ENCODE measurements around the gene INO80D.
"Not testable (repeated sequence)": the region's sequence is repeated elsewhere in the genome, so short reads cannot be mapped to it uniquely, and the experiment has no call there.

Gene INO80D, protein sequence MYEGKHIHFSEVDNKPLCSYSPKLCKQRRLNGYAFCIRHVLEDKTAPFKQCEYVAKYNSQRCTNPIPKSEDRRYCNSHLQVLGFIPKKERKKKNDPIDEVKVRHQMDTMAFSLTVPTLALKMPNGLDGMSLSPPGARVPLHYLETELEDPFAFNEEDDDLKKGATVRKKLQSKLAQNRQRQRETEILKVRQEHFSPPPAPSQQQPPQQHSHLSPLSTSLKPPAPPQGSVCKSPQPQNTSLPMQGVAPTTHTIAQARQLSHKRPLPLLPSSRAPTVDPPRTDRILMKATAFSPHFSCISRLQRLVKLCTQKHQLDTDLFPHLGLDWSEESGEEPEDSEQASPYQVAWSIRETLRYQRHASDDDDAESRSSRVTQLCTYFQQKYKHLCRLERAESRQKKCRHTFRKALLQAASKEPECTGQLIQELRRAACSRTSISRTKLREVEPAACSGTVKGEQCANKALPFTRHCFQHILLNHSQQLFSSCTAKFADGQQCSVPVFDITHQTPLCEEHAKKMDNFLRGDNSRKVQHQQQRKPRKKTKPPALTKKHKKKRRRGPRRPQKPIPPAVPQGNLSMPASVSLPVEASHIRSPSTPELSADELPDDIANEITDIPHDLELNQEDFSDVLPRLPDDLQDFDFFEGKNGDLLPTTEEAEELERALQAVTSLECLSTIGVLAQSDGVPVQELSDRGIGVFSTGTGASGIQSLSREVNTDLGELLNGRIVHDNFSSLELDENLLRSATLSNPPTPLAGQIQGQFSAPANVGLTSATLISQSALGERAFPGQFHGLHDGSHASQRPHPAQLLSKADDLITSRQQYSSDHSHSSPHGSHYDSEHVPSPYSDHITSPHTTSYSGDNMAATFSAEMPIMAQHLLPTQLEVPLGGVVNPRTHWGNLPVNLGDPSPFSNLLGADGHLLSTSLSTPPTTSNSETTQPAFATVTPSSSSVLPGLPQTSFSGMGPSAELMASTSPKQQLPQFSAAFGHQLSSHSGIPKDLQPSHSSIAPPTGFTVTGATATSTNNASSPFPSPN

GRCh38 chr2:206085742-206086445, at the start of gene INO80D:
TSS of gene INO80D (minus strand) at chr2:206086174. CDS start at chr2:206063016, 23,158 bp downstream.
- peak; percentile 87 for DNase-seq (ENCODE audit: low spot score)

DNA sequence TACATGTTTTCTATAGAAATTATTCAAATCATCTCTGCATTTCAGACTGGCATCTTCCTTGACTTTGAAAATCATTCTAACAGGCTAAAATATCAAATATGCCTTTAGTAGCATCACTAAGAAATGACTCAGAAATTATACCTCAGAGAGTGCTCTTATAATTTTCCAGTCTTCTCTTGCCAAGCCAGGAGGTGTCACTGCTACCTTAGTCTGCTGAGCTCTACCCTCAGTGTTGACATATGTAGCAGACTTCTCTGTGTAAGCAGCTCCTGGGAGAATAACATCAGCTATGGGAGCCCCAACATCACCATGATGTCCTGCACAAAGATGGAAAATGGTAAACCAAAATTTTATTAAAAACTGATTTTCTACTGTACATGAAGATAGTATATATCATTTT, 41.7 kb upstream of the INO80D start:
- no peak for DNase-seq (ENCODE audit: low spot score)

DNA sequence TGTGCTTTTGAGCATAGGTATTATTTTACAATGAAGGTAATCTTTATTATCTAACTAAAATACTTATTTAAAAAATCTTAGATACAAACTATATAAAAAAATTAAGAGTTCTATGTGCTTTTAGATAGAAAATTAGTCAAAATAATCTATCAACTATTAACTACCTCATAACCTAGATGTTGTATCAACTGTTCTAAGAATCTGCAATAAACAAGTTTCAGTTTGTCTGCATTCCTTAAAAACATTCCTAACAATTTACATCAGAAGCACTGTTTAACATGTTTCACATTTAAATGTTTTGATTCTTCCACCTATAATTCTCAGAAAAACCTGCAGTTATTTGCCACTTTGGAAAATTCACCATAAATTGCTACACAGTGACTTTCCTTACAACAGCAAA, 39.9 kb upstream of the INO80D start:
- no peak for DNase-seq (ENCODE audit: low spot score)

DNA sequence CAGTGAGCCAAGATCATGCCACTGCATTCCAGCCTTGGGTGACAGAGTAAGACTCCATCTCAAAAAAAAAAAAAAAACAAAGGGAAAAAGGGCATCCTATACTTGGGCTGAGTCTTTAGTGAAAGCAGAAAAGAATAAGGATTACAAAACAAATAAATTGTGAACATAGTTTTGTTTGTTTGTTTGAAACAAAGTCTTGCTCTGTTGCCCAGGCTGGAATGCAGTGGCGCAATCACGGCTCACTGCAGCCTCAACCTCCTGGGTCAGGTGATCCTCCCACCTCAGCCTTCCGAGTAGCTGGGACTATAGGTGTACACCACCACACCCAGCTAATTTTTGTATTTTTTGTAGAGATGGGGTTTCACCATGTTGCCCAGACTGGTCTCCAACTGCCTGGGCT, 36.6 kb upstream of the INO80D start:
- DNase-seq (ENCODE audit: low spot score) = not testable (repeated sequence)

DNA sequence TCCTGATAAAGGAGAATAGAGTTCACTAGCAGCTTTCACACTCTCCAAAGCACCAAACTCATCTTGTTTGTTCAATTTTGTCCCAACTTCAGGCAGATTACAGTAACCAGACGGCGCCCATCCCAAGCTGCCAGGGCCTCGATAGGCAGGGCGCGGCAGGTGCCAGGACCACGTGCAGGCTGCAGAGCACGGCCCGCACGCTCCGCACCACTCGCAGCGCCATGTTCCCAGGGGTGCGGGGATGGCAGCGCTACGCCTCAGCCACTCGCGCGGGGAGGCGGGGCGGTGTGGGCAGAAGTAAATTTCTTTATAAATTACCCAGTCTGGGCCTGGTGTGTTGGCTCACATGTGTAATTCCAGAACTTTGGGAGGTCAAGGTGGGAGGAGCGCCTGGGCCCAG, 30.3 kb upstream of the INO80D start:
- DNase-seq (ENCODE audit: low spot score) = no peak

DNA sequence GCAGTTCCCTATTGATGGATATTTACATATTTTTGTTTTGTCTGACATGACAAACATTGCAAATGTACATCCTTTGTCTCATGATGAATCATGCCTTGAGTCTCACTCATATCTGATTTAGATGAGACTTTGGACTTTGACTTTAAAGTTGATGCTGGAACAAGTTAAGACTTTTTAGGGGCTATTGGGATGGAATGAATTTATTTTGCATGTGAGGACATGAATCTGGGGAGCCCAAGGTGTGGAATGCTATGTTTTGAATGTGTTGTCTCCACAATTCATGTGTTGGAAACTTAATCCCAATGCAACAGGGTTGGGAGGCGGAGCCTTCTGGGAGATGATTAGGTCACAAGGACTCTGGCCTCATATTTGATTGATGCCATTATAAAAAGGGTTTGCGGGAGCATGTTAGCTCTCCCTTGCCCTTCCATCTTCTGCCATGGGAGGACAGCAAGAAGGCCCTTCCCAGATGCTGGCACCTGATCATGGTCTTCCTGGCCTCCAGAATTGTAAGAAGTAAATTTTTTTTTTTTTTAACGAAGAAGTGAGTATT, 29.1 kb upstream of the INO80D start:
- no peak for DNase-seq (ENCODE audit: low spot score)

DNA sequence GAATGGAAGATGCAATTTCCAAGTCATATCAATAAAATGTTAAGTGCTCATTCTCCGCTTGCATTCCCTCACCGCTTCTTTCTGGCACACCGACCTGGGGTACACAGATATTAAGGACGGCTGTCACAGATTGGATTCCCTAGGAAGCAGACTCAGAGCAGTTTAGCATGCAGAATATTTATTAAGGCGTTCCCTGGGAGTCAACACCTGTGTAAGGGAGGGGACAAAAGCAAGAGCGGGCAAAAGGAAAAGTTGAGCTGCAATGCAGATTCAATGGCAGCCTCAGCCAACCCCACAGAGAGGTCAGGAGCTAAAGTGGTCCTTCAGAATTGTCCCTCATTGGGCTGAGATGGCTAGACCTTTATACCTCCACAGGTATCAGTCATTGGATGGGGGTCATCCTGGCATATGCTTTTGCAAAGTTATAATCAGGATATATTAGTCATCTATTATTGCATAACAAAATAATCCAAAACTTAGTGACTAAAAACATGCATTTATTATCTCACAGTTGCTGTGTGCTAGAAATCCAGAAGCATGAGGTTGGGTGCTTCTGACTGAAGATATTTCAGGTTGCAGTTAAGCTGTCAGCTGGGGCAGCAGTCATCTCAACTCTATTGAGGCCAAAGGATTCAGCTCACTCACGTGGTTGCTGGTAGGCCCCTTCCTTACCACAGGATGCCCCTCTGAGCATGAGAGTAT, 27.0 kb upstream of the INO80D start:
- no peak for DNase-seq (ENCODE audit: low spot score)

DNA sequence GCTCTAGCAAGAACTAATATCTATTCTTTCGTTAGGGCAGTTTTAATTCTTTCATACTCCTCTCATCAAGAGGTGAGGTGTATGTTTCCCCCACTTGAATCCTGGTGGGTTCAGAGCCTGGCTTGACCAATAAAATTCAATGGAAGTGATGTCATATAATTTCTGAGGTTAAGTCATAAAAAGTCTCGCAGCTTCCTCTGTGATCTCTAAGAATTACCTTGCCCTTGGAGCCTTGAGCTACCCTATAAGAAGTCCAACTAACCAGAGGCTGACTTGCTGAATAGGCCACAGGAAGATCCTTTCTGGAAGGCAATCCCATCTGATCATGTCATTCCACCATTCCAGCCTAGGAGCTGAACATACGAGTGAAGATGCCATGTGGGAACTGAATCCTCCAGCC, 26.1 kb upstream of the INO80D start:
- DNase-seq (ENCODE audit: low spot score) = no peak

DNA sequence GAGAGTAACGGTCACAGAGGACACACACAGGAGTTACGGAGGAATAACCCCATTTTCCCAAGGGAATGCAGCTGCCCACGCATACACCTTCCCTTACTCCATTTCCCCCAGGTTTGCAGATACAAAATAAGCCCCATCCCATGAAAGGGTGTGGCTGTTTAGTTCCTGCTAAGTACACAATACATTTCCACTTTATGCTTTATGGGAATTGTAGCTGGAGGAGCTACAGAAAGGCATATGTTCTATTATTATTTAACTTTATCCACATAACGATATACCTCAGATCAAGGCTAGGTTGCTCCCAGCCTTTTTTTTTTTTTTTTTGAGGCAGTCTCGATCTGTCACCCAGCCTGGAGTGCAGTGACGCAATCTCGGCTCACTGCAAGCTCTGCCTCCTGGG, 22.7 kb upstream of the INO80D start:
- DNase-seq (ENCODE audit: low spot score) = no peak

DNA sequence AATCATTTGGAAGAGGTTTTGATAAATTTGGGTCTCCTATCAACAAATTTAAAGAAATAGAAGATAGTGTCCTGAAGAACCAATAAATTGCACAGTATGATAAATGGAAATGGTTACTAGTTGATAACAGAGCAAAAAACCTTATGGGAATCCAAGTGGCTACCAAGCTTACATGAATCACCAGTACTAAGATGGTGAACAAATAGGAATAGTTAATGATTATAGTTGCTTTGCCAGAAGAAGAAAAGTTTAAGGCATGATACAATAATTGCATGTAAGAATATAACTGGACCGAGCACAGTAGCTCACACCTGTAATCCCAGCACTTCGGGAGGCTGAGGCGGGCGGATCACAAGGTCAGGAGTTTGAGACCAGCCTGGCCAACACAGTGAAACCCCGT, 19.6 kb upstream of the INO80D start:
- no peak for DNase-seq (ENCODE audit: low spot score)

DNA sequence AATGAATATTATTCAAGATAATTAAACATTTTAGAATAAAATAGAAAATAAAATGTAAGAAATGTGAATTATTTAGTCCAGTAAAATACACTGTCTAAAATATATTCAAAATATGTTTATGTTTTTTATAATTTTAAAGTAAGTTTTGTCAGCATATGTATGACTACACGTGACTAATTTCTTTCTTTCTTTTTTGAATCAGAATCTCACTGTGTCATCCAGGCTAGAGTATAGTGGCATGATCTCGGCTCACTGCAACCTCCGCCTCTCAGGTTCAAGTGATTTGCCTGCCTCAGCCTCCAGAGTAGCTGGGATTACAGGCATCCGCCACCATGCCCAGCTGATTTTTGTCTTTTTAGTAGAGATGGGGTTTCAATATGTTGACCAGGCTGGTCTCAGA, 19.1 kb upstream of the INO80D start:
- DNase-seq (ENCODE audit: low spot score) = no peak

DNA sequence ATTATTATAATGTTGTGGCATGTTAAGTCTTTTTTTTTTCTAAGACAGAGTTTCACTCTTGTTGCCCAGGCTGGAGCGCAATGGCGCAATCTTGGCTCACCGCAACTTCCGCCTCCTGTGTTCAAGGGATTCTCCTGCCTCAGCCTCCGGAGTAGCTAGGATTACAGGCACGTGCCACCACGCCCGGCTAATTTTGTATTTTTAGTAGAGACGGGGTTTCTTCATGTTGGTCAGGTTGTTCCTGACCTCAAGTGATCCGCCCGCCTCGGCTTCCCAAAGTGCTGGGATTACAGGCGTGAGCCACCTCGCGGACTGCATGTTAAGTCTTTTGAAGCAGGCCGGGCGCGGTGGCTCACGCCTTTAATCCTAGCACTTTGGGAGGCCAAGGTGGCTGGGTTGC, 12.9 kb upstream of the INO80D start:
- DNase-seq (ENCODE audit: low spot score) = not testable (repeated sequence)

DNA sequence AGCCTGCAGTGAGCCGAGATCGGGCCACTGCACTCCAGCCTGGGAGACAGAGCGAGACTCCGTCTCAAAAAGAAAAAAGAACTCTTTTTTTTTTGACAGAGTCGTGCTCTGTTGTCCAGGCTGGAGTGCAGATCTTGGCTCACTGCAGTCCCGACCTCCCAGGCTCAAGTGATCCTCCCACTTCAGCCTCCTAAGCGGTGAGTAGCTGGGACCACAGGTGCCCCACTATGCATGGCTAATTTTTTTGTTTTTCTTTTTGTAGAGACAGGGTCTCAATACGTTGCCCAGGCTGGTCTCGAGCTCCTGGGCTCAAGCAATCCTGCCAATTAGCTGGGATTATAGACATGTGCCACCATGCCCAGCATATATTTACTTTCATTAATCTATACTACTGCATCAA, 12.5 kb upstream of the INO80D start:
- DNase-seq (ENCODE audit: low spot score) = no peak

- DNase-seq (ENCODE audit: low spot score) = no peak
These were observed 10.9 kb upstream of the INO80D start for GRCh38 chr2:206096876-206097275.

GRCh38 chr2:206095536-206096332, 9.8 kb upstream of the INO80D start:
- no peak for DNase-seq (ENCODE audit: low spot score)

DNA sequence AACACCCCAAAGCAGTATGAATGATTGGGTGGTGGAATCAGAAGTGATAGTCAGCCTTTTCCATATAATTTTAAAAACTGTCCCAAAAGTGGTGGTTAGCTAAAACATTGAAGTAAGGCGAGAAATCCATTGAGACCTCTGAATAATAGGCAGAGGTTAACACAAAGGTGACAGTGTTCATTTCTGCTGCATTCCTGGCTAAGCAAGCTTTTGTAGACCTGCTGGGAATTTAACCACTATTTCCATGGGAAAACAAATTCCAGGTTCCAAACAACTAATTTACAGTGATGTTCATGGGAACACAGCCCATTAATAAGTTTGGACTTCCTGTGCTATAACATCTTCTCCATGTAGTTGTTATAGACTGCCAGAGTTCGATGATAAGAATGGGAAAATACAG, 6.3 kb upstream of the INO80D start:
- no peak for DNase-seq (ENCODE audit: low spot score)

DNA sequence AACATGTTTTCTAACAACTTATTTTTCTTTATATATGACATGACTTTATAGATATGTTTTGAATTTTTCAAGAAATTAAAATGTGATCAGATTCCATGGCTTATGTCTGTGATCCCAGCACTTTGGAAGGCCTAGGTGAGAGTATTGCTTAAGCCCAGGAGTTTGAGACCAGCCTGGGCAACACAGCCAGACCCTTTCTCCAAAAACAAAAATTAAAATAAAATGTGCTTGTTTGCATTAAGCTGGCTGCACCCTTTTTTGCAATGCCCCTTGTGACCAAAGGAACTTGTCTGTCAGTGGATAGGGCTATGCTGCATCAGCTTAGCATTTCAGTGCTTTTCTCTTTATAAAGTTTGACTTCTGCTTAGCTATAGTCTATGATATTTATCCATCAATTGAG, 2.3 kb upstream of the INO80D start:
- DNase-seq (ENCODE audit: low spot score) = no peak

DNA sequence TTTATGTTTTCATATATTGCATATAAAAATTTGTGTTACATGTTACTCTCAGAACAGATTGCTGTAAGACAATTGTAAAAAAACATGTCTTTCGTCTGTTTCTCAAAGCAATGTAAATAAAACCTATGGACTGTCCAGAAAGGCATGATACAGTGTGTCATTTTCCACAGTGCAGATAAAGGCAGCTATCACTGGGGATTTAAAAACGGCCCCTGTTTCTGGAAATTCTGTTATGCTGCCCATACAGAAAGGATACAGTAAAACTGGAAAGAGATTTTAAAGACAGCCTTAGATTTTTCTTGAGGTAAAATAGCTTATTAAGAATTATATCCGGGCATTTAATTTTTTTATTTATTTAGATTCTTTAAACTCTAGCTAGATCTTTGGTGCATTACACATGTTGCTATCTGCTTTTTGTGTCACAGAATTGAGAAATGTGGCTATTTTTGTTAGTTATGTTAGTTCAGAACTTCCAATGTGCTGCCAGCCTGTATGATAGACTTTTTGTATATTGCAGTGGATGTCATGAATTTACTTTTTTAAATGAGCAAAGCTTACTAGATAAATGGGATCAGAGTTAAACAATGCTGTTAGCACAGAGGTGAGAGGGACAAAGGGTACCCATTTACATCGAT, 859 bp upstream of the INO80D start:
- DNase-seq (ENCODE audit: low spot score) = peak; percentile 43

DNA sequence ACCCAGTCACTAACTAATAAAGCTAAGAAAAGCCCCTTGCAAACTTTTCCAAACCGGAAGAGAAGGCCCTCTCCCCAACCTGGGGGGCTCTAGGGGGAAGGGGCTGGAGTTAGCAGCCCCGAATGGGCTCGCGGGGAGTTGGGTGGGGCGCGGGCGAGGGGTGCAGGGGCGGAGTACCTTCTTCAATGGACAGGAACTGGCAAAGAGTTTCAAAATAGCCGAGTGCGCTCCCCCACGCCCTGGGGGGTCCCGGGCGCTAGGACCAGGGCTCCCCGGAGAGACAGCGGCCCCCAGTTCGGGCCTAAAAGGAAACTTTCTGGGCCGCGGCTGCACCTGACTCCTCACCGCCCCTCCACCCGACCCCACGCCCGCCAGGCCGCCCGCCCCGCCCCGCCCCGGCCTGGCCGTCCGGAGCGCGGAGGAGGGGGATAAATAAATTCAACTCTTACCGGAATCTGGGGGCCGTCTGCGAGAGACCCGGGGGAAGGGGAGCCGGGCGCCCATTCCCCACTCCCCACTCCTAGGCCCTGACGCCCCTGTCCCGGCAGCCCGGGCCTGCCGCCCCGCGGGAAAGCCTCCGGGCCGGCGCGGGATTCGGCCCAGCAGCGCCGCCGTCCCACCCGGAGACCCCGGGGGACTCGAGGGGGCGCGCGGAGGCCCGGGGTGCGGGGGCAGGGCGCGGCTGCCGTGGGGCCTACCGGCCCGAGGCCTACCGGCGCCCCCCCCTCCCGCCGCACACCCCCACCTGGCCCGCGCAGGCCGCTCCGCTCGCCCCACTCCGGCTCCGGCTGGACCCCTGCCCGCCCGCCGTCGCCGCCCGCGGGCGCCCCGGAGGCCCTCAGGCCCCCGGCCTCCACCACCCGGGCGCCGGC, 868 bp downstream of the INO80D start:
- DNase-seq (ENCODE audit: low spot score) = no peak

Data from pons (tissue), 1 donor.